Measurements from ENCODE around the gene STARD7.

The STARD7 gene

DNA sequence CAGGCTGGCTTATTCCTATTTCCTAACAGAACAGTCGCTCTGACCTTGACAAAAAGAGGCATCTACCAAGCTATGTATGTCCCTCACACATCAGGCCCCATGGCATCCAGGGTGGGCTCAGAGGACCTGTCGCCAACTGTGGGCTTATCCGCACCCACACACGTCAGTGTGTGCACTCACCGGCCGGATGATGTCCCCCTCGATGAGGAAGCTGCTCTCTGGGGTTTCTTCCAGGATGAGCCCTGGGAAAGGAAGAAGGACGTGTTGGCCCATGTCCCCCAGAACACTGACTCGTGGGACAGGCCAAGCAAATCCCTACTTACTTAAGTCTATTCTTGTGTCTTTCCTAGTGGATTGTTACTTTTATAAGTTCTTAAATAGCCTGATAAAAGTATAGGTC, 73.5 kb downstream of the STARD7 start:
- DNase-seq (no peak), ATAC-seq (no peak)
